H9 (cell line): Measurements from ENCODE around the gene CSRP3. TPM values are rescaled to one million over a fixed set of nuclear protein-coding genes. Genes with fewer than 3 reads are reported as not detected.

ENCODE experiments used
- DNase-seq: peaks from one replicate; pipeline ENCODE4 v3.0.0-alpha.2; 2017
- H2AFZ ChIP-seq: one replicate; pipeline ENCODE4 v1.6.1; 2013; ENCODE audit warnings: mild to moderate bottlenecking, low read length, control low read depth, moderate library complexity
- H2AK5ac ChIP-seq: 2 replicates; pipeline ENCODE4 v1.6.1; 2013; ENCODE audit warnings: low read length, control low read depth, mixed read lengths; ENCODE audit not compliant: insufficient read length
- H2BK120ac ChIP-seq: one replicate; pipeline ENCODE4 v1.6.1; 2013; ENCODE audit warnings: low read depth, mild to moderate bottlenecking, low read length, control low read depth, inconsistent platforms; ENCODE audit not compliant: poor library complexity, severe bottlenecking
- H2BK12ac ChIP-seq: 2 replicates; pipeline ENCODE4 v1.6.1; 2013; ENCODE audit warnings: low read length, control low read depth, mixed read lengths, low read depth; ENCODE audit not compliant: insufficient read length
- H2BK15ac ChIP-seq: 2 replicates; pipeline ENCODE4 v1.6.1; 2013; ENCODE audit warnings: low read depth, low read length, control low read depth
- H2BK20ac ChIP-seq: one replicate; pipeline ENCODE4 v1.6.1; 2013; ENCODE audit warnings: low read depth, mild to moderate bottlenecking, low read length, control low read depth, inconsistent platforms; ENCODE audit not compliant: poor library complexity, severe bottlenecking
- H2BK5ac ChIP-seq: 2 replicates; pipeline ENCODE4 v1.6.1; 2013; ENCODE audit warnings: low read length, control low read depth, mixed read lengths; ENCODE audit not compliant: insufficient read length
- H3K14ac ChIP-seq: 2 replicates; pipeline ENCODE4 v1.6.1; 2013; ENCODE audit warnings: low read length, control low read depth; ENCODE audit not compliant: insufficient read depth
- H3K18ac ChIP-seq: 2 replicates; pipeline ENCODE4 v1.6.1; 2013; ENCODE audit warnings: low read depth, mild to moderate bottlenecking, mixed read lengths, low read length, control low read depth; ENCODE audit not compliant: insufficient read length
- H3K23ac ChIP-seq: 2 replicates; pipeline ENCODE4 v1.6.1; 2013; ENCODE audit warnings: low read length, control low read depth, mixed read lengths, low read depth; ENCODE audit not compliant: insufficient read length
- H3K23me2 ChIP-seq: 2 replicates; pipeline ENCODE4 v1.6.1; 2013; ENCODE audit warnings: low read depth, mild to moderate bottlenecking, mixed read lengths, low read length, control low read depth; ENCODE audit not compliant: insufficient read length, poor library complexity, severe bottlenecking
- H3K27ac ChIP-seq: 2 replicates; pipeline ENCODE4 v1.5.1; 2013; ENCODE audit warnings: low read length, control low read depth, mixed read lengths, low read depth; ENCODE audit not compliant: insufficient read length
- H3K27me3 ChIP-seq: 2 replicates; pipeline ENCODE4 v1.6.1; 2013; ENCODE audit warnings: low read length, control low read depth, inconsistent platforms; ENCODE audit not compliant: insufficient read depth
- H3K4ac ChIP-seq: 2 replicates; pipeline ENCODE4 v1.6.1; 2013; ENCODE audit warnings: low read depth, mild to moderate bottlenecking, control low read depth, inconsistent platforms, low read length, moderate library complexity
- H3K4me1 ChIP-seq: 2 replicates; pipeline ENCODE4 v1.6.1; 2013; ENCODE audit warnings: low read length, control low read depth, inconsistent platforms; ENCODE audit not compliant: insufficient read depth
- H3K4me2 ChIP-seq: 2 replicates; pipeline ENCODE4 v1.6.1; 2013; ENCODE audit warnings: low read length, control low read depth, mixed read lengths; ENCODE audit not compliant: insufficient read length, insufficient read depth
- H3K56ac ChIP-seq: 2 replicates; pipeline ENCODE4 v1.6.1; 2013; ENCODE audit warnings: low read depth, mild to moderate bottlenecking, mixed read lengths, low read length, control low read depth; ENCODE audit not compliant: insufficient read length
- H3K79me1 ChIP-seq: 2 replicates; pipeline ENCODE4 v1.6.1; 2013; ENCODE audit warnings: low read depth, mild to moderate bottlenecking, moderate library complexity, low read length, control low read depth, inconsistent platforms; ENCODE audit not compliant: insufficient read depth, poor library complexity, severe bottlenecking
- H3K79me2 ChIP-seq: 2 replicates; pipeline ENCODE4 v1.6.1; 2013; ENCODE audit warnings: low read length, control low read depth, inconsistent platforms; ENCODE audit not compliant: insufficient read depth
- H3K9ac ChIP-seq: 2 replicates; pipeline ENCODE4 v1.6.1; 2013; ENCODE audit warnings: low read length, control low read depth, mixed read lengths; ENCODE audit not compliant: insufficient read length; ENCODE audit errors: extremely low read depth
- H3K9me3 ChIP-seq: one replicate; pipeline ENCODE4 v1.6.1; 2013; ENCODE audit warnings: low read depth, low read length, inconsistent platforms; ENCODE audit not compliant: control insufficient read depth
- H3T11ph ChIP-seq: one replicate; pipeline ENCODE4 v1.6.1; 2013; ENCODE audit warnings: mild to moderate bottlenecking, low read length, control low read depth, inconsistent platforms
- H4K20me1 ChIP-seq: one replicate; pipeline ENCODE4 v1.6.1; 2013; ENCODE audit not compliant: control insufficient read depth, insufficient read length, insufficient read depth
- H4K5ac ChIP-seq: 2 replicates; pipeline ENCODE4 v1.6.1; 2013; ENCODE audit warnings: low read depth, mild to moderate bottlenecking, mixed read lengths, low read length, control low read depth; ENCODE audit not compliant: insufficient read length
- H4K8ac ChIP-seq: replicated peaks from 2 replicates; pipeline ENCODE4 v1.6.1; 2013; ENCODE audit warnings: low read length, control low read depth, mixed read lengths, low read depth; ENCODE audit not compliant: insufficient read length
- H4K91ac ChIP-seq: 2 replicates; pipeline ENCODE4 v1.6.1; 2013; ENCODE audit warnings: low read depth, mild to moderate bottlenecking, moderate library complexity, mixed read lengths, low read length, control low read depth; ENCODE audit not compliant: insufficient read length
- H3K27ac Mint-ChIP-seq, 3 experiments: 2 replicates in 2 of 3; 3 replicates in 1 of 3; pipeline ENCODE4 v1.8.0; 2020 to 2021; ENCODE audit warnings: mixed read lengths in 3 of 3, mild to moderate bottlenecking in 1 of 3, moderate library complexity in 1 of 3
- H3K27me3 Mint-ChIP-seq: 2 replicates; pipeline ENCODE4 v1.8.0; 2021; ENCODE audit warnings: low read depth, mild to moderate bottlenecking, moderate library complexity, mixed read lengths
- H3K36me3 Mint-ChIP-seq, 3 experiments: 2 replicates in 2 of 3; 3 replicates in 1 of 3; pipeline ENCODE4 v1.8.0; 2020 to 2021; ENCODE audit warnings: low read depth in 3 of 3, mixed read lengths in 3 of 3; ENCODE audit not compliant: insufficient read depth in 1 of 3
- H3K4me1 Mint-ChIP-seq, 2 experiments: 2 replicates each; pipeline ENCODE4 v1.8.0; 2020; ENCODE audit warnings: mixed read lengths in 2 of 2
- H3K4me3 Mint-ChIP-seq, 2 experiments: 2 replicates in 1 of 2; 3 replicates in 1 of 2; pipeline ENCODE4 v1.8.0; 2020 to 2021; ENCODE audit warnings: mild to moderate bottlenecking in 2 of 2, mixed read lengths in 2 of 2, moderate library complexity in 1 of 2
- H3K9me3 Mint-ChIP-seq, 2 experiments: 2 replicates in 1 of 2; 3 replicates in 1 of 2; pipeline ENCODE4 v1.8.0; 2020; ENCODE audit warnings: mild to moderate bottlenecking in 2 of 2, mixed read lengths in 2 of 2, moderate library complexity in 1 of 2
- CTCF ChIP-seq: fragments of 200-600 bp; sonication (generic); conservative IDR thresholded peaks from 3 replicates; pipeline ENCODE4 v1.8.0; 2021; ENCODE audit warnings: antibody characterized with exemption, mild to moderate bottlenecking
- WGBS: extraction: QIAGEN DNeasy Blood & Tissue Kit; methylation state at CpG from one replicate; pipeline ENCODE4 v1.1.7; 2013; ENCODE audit warnings: missing lambda C conversion rate, low lambda C conversion rate, mixed read lengths; ENCODE audit not compliant: insufficient read length; ENCODE audit errors: extremely low coverage; 5-methylcytosine and 5-hydroxymethylcytosine counted together
- total RNA-seq: library from RNA; stranded (reverse); gene quantifications from 2 replicates; pipeline ENCODE4 v1.2.1, GENCODE V29; 2021

CSRP3 gene
- total RNA-seq, 1 experiment from 2014 or later = not detected

- Mint-ChIP-seq H3K36me3 (peaks cover 0 to 10% (median 5%) of the 10 kb centered on the region in 3 experiments; a peak in 2 of 7 replicates), H3K9me3 (peaks cover 0 to 4% of the 10 kb centered on the region in 2 experiments; a peak in 1 of 5 replicates), H3K27me3 (peaks cover 4% of the 10 kb centered on the region), H3K4me3 (no peak overlapping the region), H3K4me1 (peaks cover 0 to 7% of the 10 kb centered on the region in 2 experiments; a peak in 2 of 4 replicates), H3K27ac (no peak overlapping the region)
- no peak overlapping the region for H2AFZ ChIP-seq
- no peak overlapping the region for H3T11ph ChIP-seq
- no peak overlapping the region for H3K27ac ChIP-seq
- H3K23me2 ChIP-seq = no peaks in the 10 kb centered on the region
- no peak overlapping the region for H3K4me2 ChIP-seq
- no peak overlapping the region for H3K23ac ChIP-seq
- H3K18ac ChIP-seq = no peak overlapping the region
- no peak overlapping the region for H2BK12ac ChIP-seq
- H3K14ac ChIP-seq = no peak overlapping the region
- no peak overlapping the region for H4K8ac ChIP-seq
- no peak overlapping the region for H4K91ac ChIP-seq
- no peak overlapping the region for H3K9ac ChIP-seq
- no peak for TF ChIP-seq CTCF
- H4K20me1 ChIP-seq = no peaks in the 10 kb centered on the region
- H3K79me1 ChIP-seq = no peaks in the 10 kb centered on the region
- H3K4ac ChIP-seq = no peak overlapping the region
- no peak overlapping the region for H2BK120ac ChIP-seq
- H3K9me3 ChIP-seq = no peaks in the 10 kb centered on the region
- no peak overlapping the region for H2BK15ac ChIP-seq
- H3K79me2 ChIP-seq = no peaks in the 10 kb centered on the region
- no peak for DNase-seq
- H2AK5ac ChIP-seq = no peak overlapping the region
- WGBS = no CpG with 5 or more reads among the region's 3 CpGs
- H2BK5ac ChIP-seq = no peak overlapping the region
- H3K27me3 ChIP-seq = no peaks in the 10 kb centered on the region
- no peak overlapping the region for H4K5ac ChIP-seq
- H3K56ac ChIP-seq = no peak overlapping the region
- peaks cover 3% of the 10 kb centered on the region; the same call in 1 of the 2 replicates for H3K4me1 ChIP-seq
- no peak overlapping the region for H2BK20ac ChIP-seq
Observed at GRCh38 chr11:19218216-19218615, 16.4 kb upstream of the CSRP3 start.
